Activated gamma-delta T cell treated with Interleukin-2 at 50 U/mL for 16 hours (primary cell): Measurements from ENCODE around the gene COMMD1.
"Not testable (repeated sequence)": the region's sequence is repeated elsewhere in the genome, so short reads cannot be mapped to it uniquely, and the experiment has no call there.

Experiments
- DNase-seq: peaks from one replicate; pipeline ENCODE4 v3.0.0-alpha.2; 2020

The COMMD1 gene

GRCh38 chr2:62145478-62146100 lies 240.1 kb downstream of the COMMD1 start:
- DNase-seq, result no peak

GRCh38 chr2:62146790-62147189 lies 241.3 kb downstream of the COMMD1 start:
- peak; percentile 15 for DNase-seq

GRCh38 chr2:62147610-62148301 lies 242.3 kb downstream of the COMMD1 start:
- DNase-seq, result no peak

GRCh38 chr2:62149708-62150107 lies 244.2 kb downstream of the COMMD1 start:
- no peak for DNase-seq

- no peak for DNase-seq
These were observed 245.3 kb downstream of the COMMD1 start for GRCh38 chr2:62150597-62151305.

GRCh38 chr2:62151306-62151638 lies 245.8 kb downstream of the COMMD1 start:
- DNase-seq, result no peak

- DNase-seq, result no peak
These were observed 246.5 kb downstream of the COMMD1 start for GRCh38 chr2:62152000-62152399.

GRCh38 chr2:62156861-62157496 lies 251.5 kb downstream of the COMMD1 start:
- no peak for DNase-seq

- no peak for DNase-seq
These were observed 253.1 kb downstream of the COMMD1 start for GRCh38 chr2:62158444-62159121.

- not testable (repeated sequence) for DNase-seq
These were observed 255.2 kb downstream of the COMMD1 start for GRCh38 chr2:62160691-62161090.

- no peak for DNase-seq
These were observed 257.8 kb downstream of the COMMD1 start for GRCh38 chr2:62163106-62163831.

GRCh38 chr2:62163834-62164233 lies 258.4 kb downstream of the COMMD1 start:
- no peak for DNase-seq

GRCh38 chr2:62175728-62176127 lies 270.3 kb downstream of the COMMD1 start:
- no peak for DNase-seq

- DNase-seq, result no peak
These were observed 271.3 kb downstream of the COMMD1 start for GRCh38 chr2:62176801-62177200.

GRCh38 chr2:62177392-62178049 lies 272.0 kb downstream of the COMMD1 start:
- no peak for DNase-seq

- DNase-seq, result no peak
These were observed 273.3 kb downstream of the COMMD1 start for GRCh38 chr2:62178741-62179271.

- DNase-seq, result no peak
These were observed 275.5 kb downstream of the COMMD1 start for GRCh38 chr2:62180975-62181374.

GRCh38 chr2:62181843-62182242 lies 276.4 kb downstream of the COMMD1 start:
- DNase-seq, result no peak

GRCh38 chr2:62184512-62185230 lies 279.2 kb downstream of the COMMD1 start:
- no peak for DNase-seq
